HCT116 (cell line): ENCODE measurements around the gene SH3TC1. TPM values are rescaled to one million over a fixed set of nuclear protein-coding genes. Genes with fewer than 3 reads are reported as not detected.

Experiments
- ATAC-seq: fragments of 200-7000 bp; cut with Tn5 transposase; 2 replicates; pipeline ENCODE4 v1.9.1; 2020; ENCODE audit warnings: mild to moderate bottlenecking, moderate library complexity
- BruUV-seq: library from RNA; stranded (reverse); fragments of 400-500 nt; replicated peaks from 2 replicates; lab custom pipeline; 2021; lab: Mats Ljungman, UMichigan
- CTCF ChIA-PET: fragments of 300-600 bp; sonication (Branson Sonifier 250); formaldehyde crosslinking; loops from one replicate; lab custom pipeline; 2021; ENCODE audit warnings: antibody characterized with exemption; lab: Charles Lee
- POLR2A ChIA-PET: fragments of 300-600, 350-600 bp; sonication (Branson Sonifier 250); formaldehyde crosslinking; loops from one replicate; lab custom pipeline; 2021; ENCODE audit warnings: antibody characterized with exemption; lab: Charles Lee
- RAD21 ChIA-PET, 2 experiments: fragments of 300-600 bp; sonication (Branson Sonifier 250); formaldehyde crosslinking; loops; one replicate each; lab custom pipeline; 2023; ENCODE audit warnings: low total read pairs in 2 of 2; ENCODE audit not compliant: uncharacterized antibody in 2 of 2, unreplicated experiment in 2 of 2, low non-redundant PET in 1 of 2; lab: Charles Lee
- DNase-seq: peaks from one replicate; pipeline ENCODE4 v3.0.0-alpha.2; 2010; ENCODE audit warnings: low read depth, low spot score
- H2AFZ ChIP-seq: fragments of 200-600 bp; shearing (Covaris generic), sonication (generic); 2 replicates; pipeline ENCODE4 v1.6.1; 2017; ENCODE audit warnings: low read depth, mixed run types, mixed read lengths, antibody characterized with exemption, low read length; ENCODE audit not compliant: poor library complexity, severe bottlenecking
- H3K27ac ChIP-seq: 2 replicates; pipeline ENCODE4 v1.5.1; 2012; ENCODE audit warnings: low read depth, low read length
- H3K27me3 ChIP-seq: fragments of 200-600 bp; sonication (generic); 2 replicates; pipeline ENCODE4 v1.6.1; 2016; ENCODE audit warnings: mixed run types, low read length, mixed read lengths; ENCODE audit not compliant: insufficient read depth
- H3K36me3 ChIP-seq, 2 experiments: fragments of 200-500 bp in 1 of 2; fragments of 200-600 bp in 1 of 2; sonication (Bioruptor generic) in 1 of 2; sonication (generic) in 1 of 2; 2 replicates each; pipeline versions ENCODE4 v1.5.1 to v1.6.1; 2014 to 2016; ENCODE audit warnings: low read length in 2 of 2, inconsistent platforms in 1 of 2, mixed read lengths in 1 of 2, mixed run types in 1 of 2; ENCODE audit not compliant: insufficient read depth in 2 of 2, control insufficient read depth in 1 of 2
- H3K4me1 ChIP-seq, 2 experiments: fragments of 200-600 bp in 1 of 2; sonication (generic) in 1 of 2; 2 replicates each; pipeline versions ENCODE4 v1.5.1 to v1.6.1; 2012 to 2017; ENCODE audit warnings: low read length in 2 of 2, inconsistent platforms in 1 of 2, mild to moderate bottlenecking in 1 of 2, mixed read lengths in 1 of 2, mixed run types in 1 of 2, moderate library complexity in 1 of 2; ENCODE audit not compliant: insufficient read depth in 2 of 2, control insufficient read depth in 1 of 2
- H3K4me2 ChIP-seq: fragments of 200-600 bp; sonication (generic); 2 replicates; pipeline ENCODE4 v1.6.1; 2017; ENCODE audit warnings: mixed run types, low read length, mixed read lengths
- H3K4me3 ChIP-seq, 2 experiments: fragments of 200-600 bp in 1 of 2; sonication (generic) in 1 of 2; replicated peaks in 1 of 2; 2 replicates each; pipeline ENCODE4 v1.5.1; 2011 to 2016; ENCODE audit warnings: low read length in 2 of 2, control low read depth in 1 of 2, low read depth in 1 of 2, mild to moderate bottlenecking in 1 of 2, mixed read lengths in 1 of 2, mixed run types in 1 of 2
- H3K79me2 ChIP-seq: fragments of 200-600 bp; sonication (generic); 2 replicates; pipeline ENCODE4 v1.6.1; 2017; ENCODE audit warnings: mild to moderate bottlenecking, mixed run types, low read length, moderate library complexity, mixed read lengths; ENCODE audit not compliant: insufficient read depth
- H3K9ac ChIP-seq: fragments of 200-600 bp; sonication (generic); 2 replicates; pipeline ENCODE4 v1.6.1; 2016; ENCODE audit warnings: low read length, mixed read lengths
- H3K9me2 ChIP-seq: fragments of 200-600 bp; sonication (generic), shearing (Covaris generic); 2 replicates; pipeline ENCODE4 v1.6.1; 2017; ENCODE audit warnings: mixed run types, mild to moderate bottlenecking, moderate library complexity; ENCODE audit not compliant: insufficient read depth
- H3K9me3 ChIP-seq, 2 experiments: fragments of 200-500 bp in 1 of 2; fragments of 200-600 bp in 1 of 2; sonication (Bioruptor generic) in 1 of 2; sonication (generic) in 1 of 2; 2 replicates each; pipeline ENCODE4 v1.6.1; 2014 to 2017; ENCODE audit warnings: low read length in 2 of 2, mixed read lengths in 2 of 2, inconsistent platforms in 1 of 2, low read depth in 1 of 2, mild to moderate bottlenecking in 1 of 2, mixed run types in 1 of 2, moderate library complexity in 1 of 2; ENCODE audit not compliant: control insufficient read depth in 1 of 2, insufficient read depth in 1 of 2
- H4K20me1 ChIP-seq: fragments of 200-600 bp; sonication (generic), shearing (Covaris generic); 2 replicates; pipeline ENCODE4 v1.6.1; 2017; ENCODE audit warnings: mixed run types, mild to moderate bottlenecking, moderate library complexity; ENCODE audit not compliant: insufficient read depth
- CBX3 ChIP-seq: IDR thresholded peaks from 2 replicates; pipeline ENCODE4 v1.6.1; 2012; ENCODE audit warnings: low read depth
- CEBPB ChIP-seq: IDR thresholded peaks from 2 replicates; pipeline ENCODE4 v1.6.1; 2012; ENCODE audit warnings: low read depth
- CTCF ChIP-seq, 3 experiments: fragments of 200-600 bp in 1 of 3; sonication (generic) in 1 of 3; IDR thresholded peaks in 2 of 3; conservative IDR thresholded peaks in 1 of 3; 2 replicates each; pipeline ENCODE4 v1.5.1; 2012 to 2017; ENCODE audit warnings: low read depth in 2 of 3, low read length in 2 of 3, antibody characterized with exemption in 1 of 3, borderline replicate concordance in 1 of 3, control low read depth in 1 of 3, mild to moderate bottlenecking in 1 of 3, mixed read lengths in 1 of 3, mixed run types in 1 of 3, moderate library complexity in 1 of 3; ENCODE audit not compliant: insufficient read depth in 1 of 3
- EZH2 ChIP-seq: fragments of 200-600 bp; sonication (generic); IDR thresholded peaks from 2 replicates; pipeline ENCODE4 v1.6.1; 2017; ENCODE audit warnings: antibody characterized with exemption, mixed run types
- EZH2phosphoT487 ChIP-seq: fragments of 200-600 bp; IDR thresholded peaks from 2 replicates; pipeline ENCODE4 v1.6.1; 2018; ENCODE audit warnings: antibody characterized with exemption, borderline replicate concordance
- FOSL1 ChIP-seq: IDR thresholded peaks from 2 replicates; pipeline ENCODE4 v1.6.1; 2012; ENCODE audit warnings: low read depth
- MAX ChIP-seq: IDR thresholded peaks from 2 replicates; pipeline ENCODE4 v1.6.1; 2012
- POLR2A ChIP-seq: IDR thresholded peaks from 2 replicates; pipeline ENCODE4 v1.7.0; 2011; ENCODE audit warnings: borderline replicate concordance; ENCODE audit not compliant: insufficient read depth, insufficient read length; ENCODE audit errors: extremely low read depth
- POLR2AphosphoS5 ChIP-seq: IDR thresholded peaks from 2 replicates; pipeline ENCODE4 v1.6.1; 2011; ENCODE audit warnings: mild to moderate bottlenecking, low read depth, low read length, moderate library complexity
- RAD21 ChIP-seq: IDR thresholded peaks from 2 replicates; pipeline ENCODE4 v1.6.1; 2012; ENCODE audit warnings: low read depth, mild to moderate bottlenecking
- SP1 ChIP-seq: IDR thresholded peaks from 2 replicates; pipeline ENCODE4 v1.6.1; 2012; ENCODE audit warnings: low read depth
- SRF ChIP-seq: IDR thresholded peaks from 2 replicates; pipeline ENCODE4 v1.6.1; 2012; ENCODE audit warnings: low read depth
- TCF7L2 ChIP-seq: IDR thresholded peaks from 2 replicates; pipeline ENCODE4 v1.7.0; 2011; ENCODE audit warnings: borderline replicate concordance, inconsistent platforms; ENCODE audit not compliant: insufficient read depth, insufficient read length; ENCODE audit errors: extremely low read depth
- YY1 ChIP-seq: IDR thresholded peaks from 2 replicates; pipeline ENCODE4 v1.6.1; 2011; ENCODE audit warnings: low read length, low read depth, moderate library complexity, mild to moderate bottlenecking; ENCODE audit not compliant: insufficient replicate concordance; ENCODE audit errors: extremely low read depth
- ZBTB33 ChIP-seq: IDR thresholded peaks from 2 replicates; pipeline ENCODE4 v1.6.1; 2011; ENCODE audit warnings: mild to moderate bottlenecking, low read length, moderate library complexity; ENCODE audit not compliant: insufficient replicate concordance; ENCODE audit errors: extremely low read depth
- ZFX ChIP-seq: fragments of 450-650 bp; IDR thresholded peaks from 2 replicates; pipeline ENCODE4 v1.6.1; 2017
- intact Hi-C: fragments of 100-400 bp; cut with micrococcal nuclease; formaldehyde crosslinking; loops from 2 replicates; pipeline ENCODE4 v1.10.0; 2022
- total RNA-seq: library from RNA; stranded (reverse); gene quantifications from one replicate; pipeline ENCODE4 v1.2.1, GENCODE V29; 2021; ENCODE audit not compliant: unreplicated experiment

Gene SH3TC1
- total RNA-seq, 1 experiment from 2014 or later, result 12.5 TPM

GRCh38 chr4:8181844-8182243 lies 17.2 kb upstream of the SH3TC1 start:
- H3K4me2 ChIP-seq, result no peak overlapping the region
- TF ChIP-seq YY1 (no peak), SP1 (no peak), POLR2A (no peak), CBX3 (no peak), ZBTB33 (no peak), EZH2phosphoT487 (no peak), MAX (no peak), CTCF (IDR thresholded peaks at IDR 0.05 in 2 of 3, conservative IDR thresholded peaks at IDR 0.05 in 1 of 3; ENCODE audit: borderline replicate concordance in 1 of 3, insufficient read depth in 1 of 3, low read depth in 2 of 3, low read length in 2 of 3) (no peak), CEBPB (no peak), SRF (no peak), TCF7L2 (no peak), FOSL1 (no peak), ZFX (no peak), EZH2 (no peak), POLR2AphosphoS5 (no peak), RAD21 (no peak)
- peaks cover 12 to 40% of the 10 kb centered on the region in 2 experiments for H3K4me1 ChIP-seq
- H3K4me3 ChIP-seq, result no peak overlapping the region
- H3K9me3 ChIP-seq, result no peaks in the 10 kb centered on the region
- H4K20me1 ChIP-seq, result no peaks in the 10 kb centered on the region
- no peaks in the 10 kb centered on the region for H3K79me2 ChIP-seq
- H3K9me2 ChIP-seq, result no peaks in the 10 kb centered on the region
- no peaks in the 10 kb centered on the region for H3K27me3 ChIP-seq
- BruUV-seq, result no TSS peak
- DNase-seq (no peak), ATAC-seq (no peak)
- ChIA-PET RAD21 (no interaction called here), CTCF (no interaction called here), POLR2A (no interaction called here)
- H3K9ac ChIP-seq, result no peak overlapping the region
- no peaks in the 10 kb centered on the region for H3K36me3 ChIP-seq
- H2AFZ ChIP-seq, result no peak overlapping the region
- intact Hi-C loops, result no loop called here
- no peak overlapping the region for H3K27ac ChIP-seq
